Sigmoid colon (tissue), 7 donors: Measurements from ENCODE around the gene KL. TPM values are rescaled to one million over a fixed set of nuclear protein-coding genes. Genes with fewer than 3 reads are reported as not detected.

Experiments used
- DNase-seq: peaks from one replicate; pipeline ENCODE4 v3.0.0-alpha.2; 2019
- H3K27ac ChIP-seq, 4 donors: fragments of 200-600 bp; sonication (generic); one replicate each; pipeline ENCODE4 v1.5.1; 2016 to 2019; ENCODE audit warnings: mild to moderate bottlenecking in 1 of 4
- H3K27me3 ChIP-seq, 3 donors: fragments of 200-600 bp; sonication (generic); one replicate each; pipeline ENCODE4 v1.5.1; 2019; ENCODE audit warnings: mild to moderate bottlenecking in 1 of 3
- H3K36me3 ChIP-seq, 4 donors: fragments of 200-600 bp; sonication (generic); one replicate each; pipeline ENCODE4 v1.5.1; 2016 to 2019
- H3K4me1 ChIP-seq, 4 donors: fragments of 200-600 bp; sonication (generic); one replicate each; pipeline ENCODE4 v1.5.1; 2017 to 2019
- H3K4me3 ChIP-seq, 4 donors: fragments of 200-600 bp; sonication (generic); one replicate each; pipeline ENCODE4 v1.5.1; 2017 to 2019; ENCODE audit warnings: mild to moderate bottlenecking in 2 of 4, moderate library complexity in 1 of 4
- H3K9me3 ChIP-seq, 4 donors: fragments of 200-600 bp in 3 of 4; sonication (generic) in 3 of 4; one replicate each; pipeline versions ENCODE4 v1.5.1 to v1.6.1; 2013 to 2019
- CTCF ChIP-seq, 4 experiments: fragments of 450-650 bp in 3 of 4; fragments of 200-600 bp in 1 of 4; IDR thresholded peaks; one replicate each; pipeline ENCODE4 v1.5.1; 2016 to 2019; ENCODE audit warnings: antibody characterized with exemption in 4 of 4, mild to moderate bottlenecking in 3 of 4, moderate library complexity in 2 of 4
- EP300 ChIP-seq, 4 donors: sonication (generic); formaldehyde crosslinking; IDR thresholded peaks; one replicate each; pipeline ENCODE4 v1.6.1; 2017; ENCODE audit warnings: antibody characterized with exemption in 4 of 4
- POLR2A ChIP-seq, 2 donors: fragments of 450-650 bp; IDR thresholded peaks; one replicate each; pipeline ENCODE4 v1.6.1; 2016; ENCODE audit warnings: antibody characterized with exemption in 2 of 2, mild to moderate bottlenecking in 2 of 2, moderate library complexity in 2 of 2
- POLR2AphosphoS5 ChIP-seq, 4 donors: sonication (generic); formaldehyde crosslinking; IDR thresholded peaks; one replicate each; pipeline ENCODE4 v1.6.1; 2017; ENCODE audit warnings: antibody characterized with exemption in 4 of 4
- WGBS, 2 donors: extraction: QIAGEN DNeasy Blood & Tissue Kit; methylation state at CpG; one replicate each; pipeline ENCODE4 v1.1.7; 2013; 5-methylcytosine and 5-hydroxymethylcytosine counted together
- intact Hi-C: fragments of 100-400 bp; cut with DNase I; formaldehyde crosslinking; loops from one replicate; pipeline ENCODE4 v1.15.1; 2023
- polyA plus RNA-seq, 3 donors: library from polyadenylated mRNA; stranded (reverse); fragments of 200-250 nt; gene quantifications; one replicate each; pipeline ENCODE4 v1.2.3, GENCODE V29; 2013
- total RNA-seq, 4 donors: library from RNA; depleted of rRNA; stranded (reverse); fragments of >200 nt; gene quantifications; one replicate each; pipeline ENCODE4 v1.1.0, GENCODE V29; 2016
- donor health status: healthy with polysubstance abuse.
- donor health status: Bipolar disorder and iron deficiency.
- donor health status: healthy.

The KL gene
- total and polyA plus RNA-seq, 7 donors: 0.23 to 6.4 (median 3.8) TPM

- WGBS, 2 donors: 74 to 77% methylated on average over 4 of the region's 4 CpGs
- Histone ChIP-seq H3K4me3 (no peak overlapping the region), H3K4me1 (peaks cover 0 to 21% (median 12%) of the 10 kb centered on the region in 4 donors), H3K9me3 (no peaks in the 10 kb centered on the region), H3K36me3 (no peaks in the 10 kb centered on the region), H3K27me3 (no peaks in the 10 kb centered on the region), H3K27ac (no peak overlapping the region)
- no peak for DNase-seq
- intact Hi-C loops: loop anchor here (10.0 kb wide), 3 partner anchors 309 to 521 kb away; no protein-coding TSS in a partner anchor
- TF ChIP-seq POLR2A (IDR thresholded peaks at IDR 0.05) (no peak), EP300 (IDR thresholded peaks at IDR 0.05) (no peak), CTCF (IDR thresholded peaks at IDR 0.05) (no peak), POLR2AphosphoS5 (IDR thresholded peaks at IDR 0.05) (no peak)
Measured at GRCh38 chr13:33014291-33014690, 1.9 kb upstream of the KL start.

GRCh38 chr13:33015241-33015668 lies 968 bp upstream of the KL start:
- no peak for TF ChIP-seq EP300 (IDR thresholded peaks at IDR 0.05)
- TF ChIP-seq POLR2AphosphoS5 (IDR thresholded peaks at IDR 0.05): peak in 3 of 4 donors; percentile 5 to 50 (median 48)
- 48 to 65% methylated on average over 8 of the region's 8 CpGs for WGBS, 2 donors
- no peaks in the 10 kb centered on the region for H3K27me3 ChIP-seq
- DNase-seq: no peak
- H3K4me1 ChIP-seq: peaks cover 0 to 21% (median 12%) of the 10 kb centered on the region in 4 donors
- intact Hi-C loops: loop anchor here (5.0 to 10.0 kb wide), 5 partner anchors 272 to 520 kb away; partner anchors contain the start of genes PDS5B and STARD13
- peak overlapping the region in 3 of 4 donors; percentile 64 to 70 (median 65) for H3K27ac ChIP-seq
- no peaks in the 10 kb centered on the region for H3K9me3 ChIP-seq
- no peaks in the 10 kb centered on the region for H3K36me3 ChIP-seq
- H3K4me3 ChIP-seq: peak overlapping the region in 2 of 4 donors; percentile 63 to 74

- WGBS, 2 donors: 4 to 5% methylated on average over 52 of the region's 52 CpGs
- peak overlapping the region; percentile 45 to 74 (median 62) for H3K4me3 ChIP-seq
- TF ChIP-seq CTCF (IDR thresholded peaks at IDR 0.05): no peak
- no peak for TF ChIP-seq EP300 (IDR thresholded peaks at IDR 0.05)
- no peak for TF ChIP-seq POLR2A (IDR thresholded peaks at IDR 0.05)
- no peak for TF ChIP-seq POLR2AphosphoS5 (IDR thresholded peaks at IDR 0.05)
- no peaks in the 10 kb centered on the region for H3K9me3 ChIP-seq
- H3K4me1 ChIP-seq: peaks cover 0 to 21% (median 12%) of the 10 kb centered on the region in 4 donors
- no peak for DNase-seq
- no peaks in the 10 kb centered on the region for H3K36me3 ChIP-seq
- intact Hi-C loops: loop anchor here (5.0 to 10.0 kb wide), 5 partner anchors 271 to 519 kb away; partner anchors contain the start of genes PDS5B and STARD13
- no peaks in the 10 kb centered on the region for H3K27me3 ChIP-seq
- H3K27ac ChIP-seq: peak overlapping the region; percentile 43 to 70 (median 64)
Measured at GRCh38 chr13:33015791-33016323, 366 bp upstream of the KL start.

DNA sequence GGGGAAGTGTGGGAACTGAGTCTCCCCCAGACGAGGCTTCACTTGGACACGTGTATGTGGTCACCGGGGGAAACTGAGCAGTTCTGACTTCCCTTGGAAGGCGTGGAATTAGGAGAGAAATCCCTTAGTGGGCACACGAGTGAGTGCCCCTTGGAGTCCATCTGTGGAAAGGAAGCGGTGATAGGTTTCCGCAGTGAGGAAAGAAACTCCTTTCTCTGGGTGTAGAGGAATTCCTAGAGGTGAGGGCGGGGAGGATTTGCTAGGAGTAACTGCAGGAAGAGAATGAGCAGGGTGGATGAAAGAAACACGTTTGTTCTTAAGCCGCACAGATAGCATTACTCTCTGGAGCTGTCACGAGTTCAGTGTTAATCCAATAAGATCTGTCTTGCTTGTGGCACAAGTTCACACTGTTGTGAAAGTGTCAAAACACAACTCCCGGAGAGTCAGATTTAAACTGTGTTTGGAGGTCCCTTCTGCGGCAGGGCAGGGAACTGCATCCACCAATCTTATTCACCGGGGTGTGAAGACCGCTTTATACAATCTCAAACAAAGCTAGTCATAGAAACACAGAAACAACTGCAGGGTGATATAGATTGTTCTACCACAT lies 1.2 kb downstream of the KL start:
- Histone ChIP-seq H3K9me3 (no peaks in the 10 kb centered on the region), H3K4me1 (peaks cover 0 to 21% (median 12%) of the 10 kb centered on the region in 4 donors), H3K36me3 (no peaks in the 10 kb centered on the region), H3K27me3 (no peaks in the 10 kb centered on the region), H3K4me3 (peak overlapping the region; percentile 47 to 74 (median 62)), H3K27ac (peak overlapping the region; percentile 75 to 79 (median 77))
- DNase-seq: peak; percentile 84
- TF ChIP-seq POLR2A (IDR thresholded peaks at IDR 0.05) (no peak), POLR2AphosphoS5 (IDR thresholded peaks at IDR 0.05) (peak; percentile 69 to 80 (median 78)), CTCF (IDR thresholded peaks at IDR 0.05) (peak; percentile 22 to 60 (median 51)), EP300 (IDR thresholded peaks at IDR 0.05) (no peak)
- intact Hi-C loops: loop anchor here (5.0 to 10.0 kb wide), 5 partner anchors 270 to 517 kb away; partner anchors contain the start of genes PDS5B and STARD13
- 12 to 22% methylated on average over 15 of the region's 15 CpGs for WGBS, 2 donors

- TF ChIP-seq EP300 (IDR thresholded peaks at IDR 0.05) (no peak), POLR2AphosphoS5 (IDR thresholded peaks at IDR 0.05) (no peak), CTCF (IDR thresholded peaks at IDR 0.05) (no peak), POLR2A (IDR thresholded peaks at IDR 0.05) (no peak)
Measured at GRCh38 chr13:33018886-33019285, 2.7 kb downstream of the KL start.

More at GRCh38 chr13:33018886-33019285, 2.7 kb downstream of the KL start:
- intact Hi-C loops: loop anchor here (5.0 to 10.0 kb wide), 5 partner anchors 268 to 516 kb away; partner anchors contain the start of genes PDS5B and STARD13
- H3K27me3 ChIP-seq: no peaks in the 10 kb centered on the region
- no peak overlapping the region for H3K4me3 ChIP-seq
- H3K9me3 ChIP-seq: no peaks in the 10 kb centered on the region
- no peak overlapping the region for H3K27ac ChIP-seq
- no peaks in the 10 kb centered on the region for H3K36me3 ChIP-seq
- peaks cover 0 to 21% (median 12%) of the 10 kb centered on the region in 4 donors for H3K4me1 ChIP-seq
- WGBS, 2 donors: 86% methylated on average over 2 of the region's 2 CpGs
- no peak for DNase-seq
